ENCODE measurements around the gene SMAP1.

GRCh38 chr6:70686548-70687133, 19.0 kb downstream of the SMAP1 start:
- peak; percentile 52 to 82 (median 73) for TF ChIP-seq CTCF (IDR thresholded peaks at IDR 0.05)
- TF ChIP-seq POLR2A (IDR thresholded peaks at IDR 0.05), result no peak

Data from gastroesophageal sphincter (tissue), 3 donors.